HL-60 (cell line): ENCODE results near the gene KMT2C.

ENCODE experiments used
- DNase-seq, 2 experiments: peaks; one replicate each; pipeline ENCODE4 v3.0.0-alpha.2; 2010 to 2020; ENCODE audit warnings: low read depth in 1 of 2, low spot score in 1 of 2
- H3K27ac ChIP-seq: fragments of 250-450 bp; sonication (Bioruptor Pico); replicated peaks from 2 replicates; pipeline ENCODE4 v1.5.1; 2020; ENCODE audit warnings: mild to moderate bottlenecking, moderate library complexity
- H3K27me3 ChIP-seq: fragments of 250-450 bp; sonication (Bioruptor Pico); 2 replicates; pipeline ENCODE4 v1.5.1; 2021; ENCODE audit warnings: mild to moderate bottlenecking, moderate library complexity; ENCODE audit not compliant: insufficient read depth, poor library complexity, severe bottlenecking
- H3K4me3 ChIP-seq: replicated peaks from 2 replicates; pipeline ENCODE4 v1.5.1; 2011; ENCODE audit warnings: mild to moderate bottlenecking, control low read depth, low read length; ENCODE audit not compliant: insufficient read depth
- CTCF ChIP-seq: IDR thresholded peaks from one replicate; pipeline ENCODE4 v1.5.1; 2011; ENCODE audit warnings: low read length, control low read depth, inconsistent platforms; ENCODE audit not compliant: insufficient read depth
- GABPA ChIP-seq: IDR thresholded peaks from 2 replicates; pipeline ENCODE4 v1.6.1; 2012; ENCODE audit warnings: low read depth
- POLR2AphosphoS5 ChIP-seq: IDR thresholded peaks from 2 replicates; pipeline ENCODE4 v1.6.1; 2012; ENCODE audit warnings: low read depth
- REST ChIP-seq: IDR thresholded peaks from 2 replicates; pipeline ENCODE4 v1.6.1; 2012; ENCODE audit warnings: low read depth; ENCODE audit not compliant: insufficient replicate concordance
- SPI1 ChIP-seq: IDR thresholded peaks from 2 replicates; pipeline ENCODE4 v1.6.1; 2012; ENCODE audit warnings: low read depth, mild to moderate bottlenecking, borderline replicate concordance

Gene KMT2C

GRCh38 chr7:152344253-152344652 lies 91.5 kb downstream of the KMT2C start:
- H3K27ac ChIP-seq: no peak overlapping the region
- TF ChIP-seq REST (no peak), POLR2AphosphoS5 (no peak), GABPA (no peak), CTCF (no peak), SPI1 (no peak)

GRCh38 chr7:152342796-152343195 lies 93.0 kb downstream of the KMT2C start:
- Histone ChIP-seq H3K4me3 (no peak overlapping the region), H3K27ac (no peak overlapping the region), H3K27me3 (no peaks in the 10 kb centered on the region)
- DNase-seq: no peak
- no peak for TF ChIP-seq GABPA
- no peak for TF ChIP-seq POLR2AphosphoS5
- no peak for TF ChIP-seq REST
- TF ChIP-seq CTCF: no peak
- no peak for TF ChIP-seq SPI1

More at GRCh38 chr7:152344253-152344652, 91.5 kb downstream of the KMT2C start:
- Histone ChIP-seq H3K4me3 (no peak overlapping the region), H3K27me3 (no peaks in the 10 kb centered on the region)
- no peak for DNase-seq

GRCh38 chr7:152341914-152342236 lies 93.9 kb downstream of the KMT2C start:
- Histone ChIP-seq H3K27me3 (no peaks in the 10 kb centered on the region), H3K27ac (no peak overlapping the region), H3K4me3 (no peak overlapping the region)
- no peak for TF ChIP-seq REST
- TF ChIP-seq GABPA: no peak
- TF ChIP-seq CTCF: no peak
- TF ChIP-seq POLR2AphosphoS5: no peak
- no peak for TF ChIP-seq SPI1
- no peak for DNase-seq
